ENCODE measurements around the gene RASSF1.

The RASSF1 gene

GRCh38 chr3:50338965-50339364, 1.7 kb downstream of the RASSF1 start:
- peak overlapping the region; percentile 98 for H3K9ac ChIP-seq (ENCODE audit: low read depth, low read length, poor library complexity, severe bottlenecking)
- H3K79me2 ChIP-seq (ENCODE audit: insufficient read depth, low read length) = peaks cover 81% of the 10 kb centered on the region
- peak overlapping the region; percentile 91 for H3K4me2 ChIP-seq (ENCODE audit: low read depth, low read length, poor library complexity, severe bottlenecking)

GRCh38 chr3:50337175-50337861, 3.3 kb downstream of the RASSF1 start:
- Histone ChIP-seq H3K9me3 (ENCODE audit: insufficient read depth, low read depth, low read length) (no peaks in the 10 kb centered on the region), H4K20me1 (ENCODE audit: insufficient read depth, low read length, poor library complexity, severe bottlenecking) (peaks cover 46% of the 10 kb centered on the region), H3K9ac (ENCODE audit: low read depth, low read length, poor library complexity, severe bottlenecking) (peak overlapping the region; percentile 98), H2AFZ (ENCODE audit: low read length) (peak overlapping the region; percentile 9; the same call in 1 of the 2 replicates), H3K4me3 (ENCODE audit: low read length, poor library complexity, severe bottlenecking) (peak overlapping the region; percentile 97), H3F3A (ENCODE audit: low read depth) (0 out of 2 replicates have a peak, but pooled peaks cover 7% of the 10 kb centered on the region), H3K27me3 (ENCODE audit: insufficient read depth, low read length, poor library complexity, severe bottlenecking) (peaks cover 4% of the 10 kb centered on the region), H3K9me2 (replicated peaks; ENCODE audit: low read depth, low read length) (no peaks in the 10 kb centered on the region), H3K4me2 (ENCODE audit: low read depth, low read length, poor library complexity, severe bottlenecking) (peak overlapping the region; percentile 99), H3K4me1 (ENCODE audit: insufficient read depth, low read length, poor library complexity, severe bottlenecking) (peaks cover 49% of the 10 kb centered on the region), H3K79me2 (ENCODE audit: insufficient read depth, low read length) (peaks cover 92% of the 10 kb centered on the region), H3K36me3 (ENCODE audit: insufficient read depth, low read length) (peaks cover 14% of the 10 kb centered on the region; the same call in 1 of the 2 replicates)
- TF ChIP-seq CTCF (conservative IDR thresholded peaks at IDR 0.05; ENCODE audit: low read length) (no peak), EZH2phosphoT487 (IDR thresholded peaks at IDR 0.05; ENCODE audit: borderline replicate concordance) (no peak)

More at GRCh38 chr3:50338965-50339364, 1.7 kb downstream of the RASSF1 start:
- H3K4me1 ChIP-seq (ENCODE audit: insufficient read depth, low read length, poor library complexity, severe bottlenecking) = peaks cover 57% of the 10 kb centered on the region
- H3K9me3 ChIP-seq (ENCODE audit: insufficient read depth, low read depth, low read length) = no peaks in the 10 kb centered on the region
- H4K20me1 ChIP-seq (ENCODE audit: insufficient read depth, low read length, poor library complexity, severe bottlenecking) = peaks cover 31% of the 10 kb centered on the region
- 0 out of 2 replicates have a peak, but pooled peaks cover 7% of the 10 kb centered on the region for H3F3A ChIP-seq (ENCODE audit: low read depth)
- TF ChIP-seq CTCF (conservative IDR thresholded peaks at IDR 0.05; ENCODE audit: low read length) = no peak
- TF ChIP-seq EZH2phosphoT487 (IDR thresholded peaks at IDR 0.05; ENCODE audit: borderline replicate concordance) = no peak
- peaks cover 4% of the 10 kb centered on the region for H3K27me3 ChIP-seq (ENCODE audit: insufficient read depth, low read length, poor library complexity, severe bottlenecking)
- H3K9me2 ChIP-seq (replicated peaks; ENCODE audit: low read depth, low read length) = no peaks in the 10 kb centered on the region
- H2AFZ ChIP-seq (ENCODE audit: low read length) = no peak overlapping the region
- H3K36me3 ChIP-seq (ENCODE audit: insufficient read depth, low read length) = peaks cover 8% of the 10 kb centered on the region; the same call in 1 of the 2 replicates
- H3K4me3 ChIP-seq (ENCODE audit: low read length, poor library complexity, severe bottlenecking) = peak overlapping the region; percentile 97

- peaks cover 21% of the 10 kb centered on the region; the same call in 1 of the 2 replicates for H3K36me3 ChIP-seq (ENCODE audit: insufficient read depth, low read length)
- TF ChIP-seq EZH2phosphoT487 (IDR thresholded peaks at IDR 0.05; ENCODE audit: borderline replicate concordance) (no peak), CTCF (conservative IDR thresholded peaks at IDR 0.05; ENCODE audit: low read length) (no peak)
- peak overlapping the region; percentile 97 for H3K4me3 ChIP-seq (ENCODE audit: low read length, poor library complexity, severe bottlenecking)
- peaks cover 92% of the 10 kb centered on the region for H3K79me2 ChIP-seq (ENCODE audit: insufficient read depth, low read length)
- peaks cover 53% of the 10 kb centered on the region for H4K20me1 ChIP-seq (ENCODE audit: insufficient read depth, low read length, poor library complexity, severe bottlenecking)
- H3K4me1 ChIP-seq (ENCODE audit: insufficient read depth, low read length, poor library complexity, severe bottlenecking) = peaks cover 42% of the 10 kb centered on the region
- 0 out of 2 replicates have a peak, but pooled peaks cover 7% of the 10 kb centered on the region for H3F3A ChIP-seq (ENCODE audit: low read depth)
- peaks cover 4% of the 10 kb centered on the region for H3K27me3 ChIP-seq (ENCODE audit: insufficient read depth, low read length, poor library complexity, severe bottlenecking)
- peak overlapping the region; percentile 99 for H3K4me2 ChIP-seq (ENCODE audit: low read depth, low read length, poor library complexity, severe bottlenecking)
- H2AFZ ChIP-seq (ENCODE audit: low read length) = peak overlapping the region; percentile 9; the same call in 1 of the 2 replicates
- no peaks in the 10 kb centered on the region for H3K9me2 ChIP-seq (replicated peaks; ENCODE audit: low read depth, low read length)
- no peaks in the 10 kb centered on the region for H3K9me3 ChIP-seq (ENCODE audit: insufficient read depth, low read depth, low read length)
- H3K9ac ChIP-seq (ENCODE audit: low read depth, low read length, poor library complexity, severe bottlenecking) = peak overlapping the region; percentile 98
Observed at GRCh38 chr3:50336452-50337174, 4.0 kb downstream of the RASSF1 start.

All from Loucy (cell line).